H9 (cell line): ENCODE measurements around the gene MILR1. TPM values are rescaled to one million over a fixed set of nuclear protein-coding genes. Genes with fewer than 3 reads are reported as not detected.

Experiments used
- DNase-seq: peaks from one replicate; pipeline ENCODE4 v3.0.0-alpha.2; 2017
- H2AFZ ChIP-seq: one replicate; pipeline ENCODE4 v1.6.1; 2013; ENCODE audit warnings: mild to moderate bottlenecking, low read length, control low read depth, moderate library complexity
- H2AK5ac ChIP-seq: 2 replicates; pipeline ENCODE4 v1.6.1; 2013; ENCODE audit warnings: low read length, control low read depth, mixed read lengths; ENCODE audit not compliant: insufficient read length
- H2BK120ac ChIP-seq: one replicate; pipeline ENCODE4 v1.6.1; 2013; ENCODE audit warnings: low read depth, mild to moderate bottlenecking, low read length, control low read depth, inconsistent platforms; ENCODE audit not compliant: poor library complexity, severe bottlenecking
- H2BK12ac ChIP-seq: 2 replicates; pipeline ENCODE4 v1.6.1; 2013; ENCODE audit warnings: low read length, control low read depth, mixed read lengths, low read depth; ENCODE audit not compliant: insufficient read length
- H2BK15ac ChIP-seq: 2 replicates; pipeline ENCODE4 v1.6.1; 2013; ENCODE audit warnings: low read depth, low read length, control low read depth
- H2BK20ac ChIP-seq: one replicate; pipeline ENCODE4 v1.6.1; 2013; ENCODE audit warnings: low read depth, mild to moderate bottlenecking, low read length, control low read depth, inconsistent platforms; ENCODE audit not compliant: poor library complexity, severe bottlenecking
- H2BK5ac ChIP-seq: 2 replicates; pipeline ENCODE4 v1.6.1; 2013; ENCODE audit warnings: low read length, control low read depth, mixed read lengths; ENCODE audit not compliant: insufficient read length
- H3K14ac ChIP-seq: 2 replicates; pipeline ENCODE4 v1.6.1; 2013; ENCODE audit warnings: low read length, control low read depth; ENCODE audit not compliant: insufficient read depth
- H3K18ac ChIP-seq: 2 replicates; pipeline ENCODE4 v1.6.1; 2013; ENCODE audit warnings: low read depth, mild to moderate bottlenecking, mixed read lengths, low read length, control low read depth; ENCODE audit not compliant: insufficient read length
- H3K23ac ChIP-seq: 2 replicates; pipeline ENCODE4 v1.6.1; 2013; ENCODE audit warnings: low read length, control low read depth, mixed read lengths, low read depth; ENCODE audit not compliant: insufficient read length
- H3K23me2 ChIP-seq: 2 replicates; pipeline ENCODE4 v1.6.1; 2013; ENCODE audit warnings: low read depth, mild to moderate bottlenecking, mixed read lengths, low read length, control low read depth; ENCODE audit not compliant: insufficient read length, poor library complexity, severe bottlenecking
- H3K27ac ChIP-seq: 2 replicates; pipeline ENCODE4 v1.5.1; 2013; ENCODE audit warnings: low read length, control low read depth, mixed read lengths, low read depth; ENCODE audit not compliant: insufficient read length
- H3K27me3 ChIP-seq: 2 replicates; pipeline ENCODE4 v1.6.1; 2013; ENCODE audit warnings: low read length, control low read depth, inconsistent platforms; ENCODE audit not compliant: insufficient read depth
- H3K4ac ChIP-seq: 2 replicates; pipeline ENCODE4 v1.6.1; 2013; ENCODE audit warnings: low read depth, mild to moderate bottlenecking, control low read depth, inconsistent platforms, low read length, moderate library complexity
- H3K4me1 ChIP-seq: 2 replicates; pipeline ENCODE4 v1.6.1; 2013; ENCODE audit warnings: low read length, control low read depth, inconsistent platforms; ENCODE audit not compliant: insufficient read depth
- H3K4me2 ChIP-seq: 2 replicates; pipeline ENCODE4 v1.6.1; 2013; ENCODE audit warnings: low read length, control low read depth, mixed read lengths; ENCODE audit not compliant: insufficient read length, insufficient read depth
- H3K56ac ChIP-seq: 2 replicates; pipeline ENCODE4 v1.6.1; 2013; ENCODE audit warnings: low read depth, mild to moderate bottlenecking, mixed read lengths, low read length, control low read depth; ENCODE audit not compliant: insufficient read length
- H3K79me1 ChIP-seq: 2 replicates; pipeline ENCODE4 v1.6.1; 2013; ENCODE audit warnings: low read depth, mild to moderate bottlenecking, moderate library complexity, low read length, control low read depth, inconsistent platforms; ENCODE audit not compliant: insufficient read depth, poor library complexity, severe bottlenecking
- H3K79me2 ChIP-seq: 2 replicates; pipeline ENCODE4 v1.6.1; 2013; ENCODE audit warnings: low read length, control low read depth, inconsistent platforms; ENCODE audit not compliant: insufficient read depth
- H3K9ac ChIP-seq: 2 replicates; pipeline ENCODE4 v1.6.1; 2013; ENCODE audit warnings: low read length, control low read depth, mixed read lengths; ENCODE audit not compliant: insufficient read length; ENCODE audit errors: extremely low read depth
- H3K9me3 ChIP-seq: one replicate; pipeline ENCODE4 v1.6.1; 2013; ENCODE audit warnings: low read depth, low read length, inconsistent platforms; ENCODE audit not compliant: control insufficient read depth
- H3T11ph ChIP-seq: one replicate; pipeline ENCODE4 v1.6.1; 2013; ENCODE audit warnings: mild to moderate bottlenecking, low read length, control low read depth, inconsistent platforms
- H4K20me1 ChIP-seq: one replicate; pipeline ENCODE4 v1.6.1; 2013; ENCODE audit not compliant: control insufficient read depth, insufficient read length, insufficient read depth
- H4K5ac ChIP-seq: 2 replicates; pipeline ENCODE4 v1.6.1; 2013; ENCODE audit warnings: low read depth, mild to moderate bottlenecking, mixed read lengths, low read length, control low read depth; ENCODE audit not compliant: insufficient read length
- H4K8ac ChIP-seq: replicated peaks from 2 replicates; pipeline ENCODE4 v1.6.1; 2013; ENCODE audit warnings: low read length, control low read depth, mixed read lengths, low read depth; ENCODE audit not compliant: insufficient read length
- H4K91ac ChIP-seq: 2 replicates; pipeline ENCODE4 v1.6.1; 2013; ENCODE audit warnings: low read depth, mild to moderate bottlenecking, moderate library complexity, mixed read lengths, low read length, control low read depth; ENCODE audit not compliant: insufficient read length
- H3K27ac Mint-ChIP-seq, 3 experiments: 2 replicates in 2 of 3; 3 replicates in 1 of 3; pipeline ENCODE4 v1.8.0; 2020 to 2021; ENCODE audit warnings: mixed read lengths in 3 of 3, mild to moderate bottlenecking in 1 of 3, moderate library complexity in 1 of 3
- H3K27me3 Mint-ChIP-seq: 2 replicates; pipeline ENCODE4 v1.8.0; 2021; ENCODE audit warnings: low read depth, mild to moderate bottlenecking, moderate library complexity, mixed read lengths
- H3K36me3 Mint-ChIP-seq, 3 experiments: 2 replicates in 2 of 3; 3 replicates in 1 of 3; pipeline ENCODE4 v1.8.0; 2020 to 2021; ENCODE audit warnings: low read depth in 3 of 3, mixed read lengths in 3 of 3; ENCODE audit not compliant: insufficient read depth in 1 of 3
- H3K4me1 Mint-ChIP-seq, 2 experiments: 2 replicates each; pipeline ENCODE4 v1.8.0; 2020; ENCODE audit warnings: mixed read lengths in 2 of 2
- H3K4me3 Mint-ChIP-seq, 2 experiments: 2 replicates in 1 of 2; 3 replicates in 1 of 2; pipeline ENCODE4 v1.8.0; 2020 to 2021; ENCODE audit warnings: mild to moderate bottlenecking in 2 of 2, mixed read lengths in 2 of 2, moderate library complexity in 1 of 2
- H3K9me3 Mint-ChIP-seq, 2 experiments: 2 replicates in 1 of 2; 3 replicates in 1 of 2; pipeline ENCODE4 v1.8.0; 2020; ENCODE audit warnings: mild to moderate bottlenecking in 2 of 2, mixed read lengths in 2 of 2, moderate library complexity in 1 of 2
- WGBS: extraction: QIAGEN DNeasy Blood & Tissue Kit; methylation state at CpG from one replicate; pipeline ENCODE4 v1.1.7; 2013; ENCODE audit warnings: missing lambda C conversion rate, low lambda C conversion rate, mixed read lengths; ENCODE audit not compliant: insufficient read length; ENCODE audit errors: extremely low coverage; 5-methylcytosine and 5-hydroxymethylcytosine counted together
- total RNA-seq: library from RNA; stranded (reverse); gene quantifications from 2 replicates; pipeline ENCODE4 v1.2.1, GENCODE V29; 2021
- TF ChIP-seq, protein P1 (sequence below): fragments of 200-600 bp; sonication (generic); conservative IDR thresholded peaks from 3 replicates; pipeline ENCODE4 v1.8.0; 2021; ENCODE audit warnings: antibody characterized with exemption, mild to moderate bottlenecking

The MILR1 gene
- total RNA-seq, 1 experiment from 2014 or later, result not detected

DNA sequence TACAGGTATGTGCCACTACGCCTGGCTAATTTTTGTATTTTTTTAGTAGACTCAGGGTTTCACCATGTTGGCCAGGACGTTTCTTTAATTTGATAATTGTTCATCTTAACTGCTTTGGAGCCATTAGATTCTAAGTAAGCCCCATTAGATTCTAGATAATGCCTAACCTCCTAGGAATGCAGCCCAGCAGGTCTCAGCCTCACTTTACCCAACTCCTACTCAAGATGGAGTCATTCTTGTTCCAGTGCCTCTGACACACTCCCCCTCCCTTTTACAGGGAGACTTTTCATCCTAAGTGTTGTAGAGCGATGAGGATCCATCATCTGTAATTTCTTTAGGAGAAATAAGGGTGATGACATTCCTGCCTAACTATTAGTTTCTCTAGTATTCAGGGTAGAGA, 23.7 kb upstream of the MILR1 start:
- no peak overlapping the region for H4K8ac ChIP-seq
- no peak overlapping the region for H3K4ac ChIP-seq
- no peak overlapping the region for H3K14ac ChIP-seq
- H3K27ac ChIP-seq, result no peak overlapping the region
- no peak overlapping the region for H2BK20ac ChIP-seq
- no peaks in the 10 kb centered on the region for H4K20me1 ChIP-seq
- H2AK5ac ChIP-seq, result no peak overlapping the region
- no peak overlapping the region for H4K5ac ChIP-seq
- WGBS, result no CpG with 5 or more reads among the region's 3 CpGs
- H4K91ac ChIP-seq, result no peak overlapping the region
- H2BK15ac ChIP-seq, result no peak overlapping the region
- H3K18ac ChIP-seq, result no peak overlapping the region
- no peak overlapping the region for H3K27ac Mint-ChIP-seq
- H3K79me2 ChIP-seq, result no peaks in the 10 kb centered on the region
- H3K27me3 Mint-ChIP-seq, result peaks cover 3% of the 10 kb centered on the region; the same call in 1 of the 2 replicates
- H3T11ph ChIP-seq, result no peak overlapping the region
- H3K79me1 ChIP-seq, result no peaks in the 10 kb centered on the region
- TF ChIP-seq, protein P1, sequence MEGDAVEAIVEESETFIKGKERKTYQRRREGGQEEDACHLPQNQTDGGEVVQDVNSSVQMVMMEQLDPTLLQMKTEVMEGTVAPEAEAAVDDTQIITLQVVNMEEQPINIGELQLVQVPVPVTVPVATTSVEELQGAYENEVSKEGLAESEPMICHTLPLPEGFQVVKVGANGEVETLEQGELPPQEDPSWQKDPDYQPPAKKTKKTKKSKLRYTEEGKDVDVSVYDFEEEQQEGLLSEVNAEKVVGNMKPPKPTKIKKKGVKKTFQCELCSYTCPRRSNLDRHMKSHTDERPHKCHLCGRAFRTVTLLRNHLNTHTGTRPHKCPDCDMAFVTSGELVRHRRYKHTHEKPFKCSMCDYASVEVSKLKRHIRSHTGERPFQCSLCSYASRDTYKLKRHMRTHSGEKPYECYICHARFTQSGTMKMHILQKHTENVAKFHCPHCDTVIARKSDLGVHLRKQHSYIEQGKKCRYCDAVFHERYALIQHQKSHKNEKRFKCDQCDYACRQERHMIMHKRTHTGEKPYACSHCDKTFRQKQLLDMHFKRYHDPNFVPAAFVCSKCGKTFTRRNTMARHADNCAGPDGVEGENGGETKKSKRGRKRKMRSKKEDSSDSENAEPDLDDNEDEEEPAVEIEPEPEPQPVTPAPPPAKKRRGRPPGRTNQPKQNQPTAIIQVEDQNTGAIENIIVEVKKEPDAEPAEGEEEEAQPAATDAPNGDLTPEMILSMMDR, result no peak
- no peaks in the 10 kb centered on the region for H3K4me1 ChIP-seq
- H2BK12ac ChIP-seq, result no peak overlapping the region
- H3K9me3 ChIP-seq, result peaks cover 11% of the 10 kb centered on the region
- no peak overlapping the region for H2AFZ ChIP-seq
- DNase-seq, result no peak
- no peaks in the 10 kb centered on the region for H3K27me3 ChIP-seq
- no peak overlapping the region for H3K56ac ChIP-seq
- H2BK5ac ChIP-seq, result no peak overlapping the region
- H3K4me2 ChIP-seq, result no peak overlapping the region
- peaks cover 21 to 29% of the 10 kb centered on the region in 2 experiments for H3K9me3 Mint-ChIP-seq
- no peak overlapping the region for H3K9ac ChIP-seq
- no peak overlapping the region for H3K23ac ChIP-seq
- H3K23me2 ChIP-seq, result no peaks in the 10 kb centered on the region
- H3K4me3 Mint-ChIP-seq, result no peak overlapping the region
- no peak overlapping the region for H2BK120ac ChIP-seq
- peaks cover 11 to 18% (median 14%) of the 10 kb centered on the region in 3 experiments for H3K36me3 Mint-ChIP-seq
- peaks cover 9 to 10% of the 10 kb centered on the region in 2 experiments for H3K4me1 Mint-ChIP-seq
